ENCODE measurements around the gene ALDH6A1. TPM values are rescaled to one million over a fixed set of nuclear protein-coding genes. Genes with fewer than 3 reads are reported as not detected.
"Not testable (repeated sequence)": the region's sequence is repeated elsewhere in the genome, so short reads cannot be mapped to it uniquely, and the experiment has no call there.

Gene ALDH6A1
- total and polyA plus RNA-seq, 2 donors (not counting 1 experiment from before 2014, with no cell fraction given), result 2.8 to 16.7 TPM

DNA sequence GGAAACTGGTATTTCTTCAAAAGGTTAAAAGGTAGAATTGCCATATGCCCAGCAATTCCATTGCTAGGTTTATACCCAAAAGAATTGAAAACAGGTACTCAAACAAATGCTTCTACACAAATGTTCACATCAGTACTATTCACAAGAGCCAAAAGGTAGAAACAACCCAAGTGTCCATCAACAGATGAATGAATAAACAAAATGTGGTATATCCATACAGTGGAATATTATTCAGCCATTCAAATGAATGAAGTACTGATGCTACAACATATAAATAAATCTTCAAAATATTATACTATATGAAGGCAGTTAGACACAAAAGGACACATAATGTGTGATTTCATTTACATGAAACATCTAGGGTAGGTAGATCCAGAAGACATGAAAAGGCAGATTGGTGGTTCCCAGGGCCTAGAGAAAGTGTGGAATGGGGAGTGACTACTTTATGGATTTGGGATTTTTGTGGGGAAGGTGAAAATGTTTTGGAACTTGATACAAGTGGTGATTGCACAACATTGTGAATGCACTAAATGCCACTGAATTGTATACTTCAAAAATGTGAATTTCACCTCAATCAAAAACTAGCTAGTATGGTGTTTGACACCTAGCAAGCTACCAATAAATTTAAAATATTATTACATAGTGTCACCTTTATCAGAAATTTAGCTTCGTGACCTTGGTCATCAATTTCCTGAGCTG is 42.2 kb upstream of the ALDH6A1 start:
- Histone ChIP-seq H3K79me2 (ENCODE audit: control insufficient read depth, insufficient read depth, low read length) (no peaks in the 10 kb centered on the region), H3K27ac (ENCODE audit: low read length in 2 of 2) (no peak overlapping the region), H3K9me3 (ENCODE audit: control extremely low read depth in 1 of 3, control insufficient read depth in 2 of 3, insufficient read depth in 1 of 3, low read length in 2 of 3) (no peaks in the 10 kb centered on the region), H4K20me1 (ENCODE audit: control insufficient read depth, insufficient read depth, low read length, poor library complexity, severe bottlenecking) (no peaks in the 10 kb centered on the region), H3K4me1 (ENCODE audit: control insufficient read depth in 2 of 2, insufficient read depth in 2 of 2, low read length in 2 of 2) (no peaks in the 10 kb centered on the region), H3K36me3 (replicated peaks in 1 of 2; ENCODE audit: control extremely low read depth in 1 of 2, control insufficient read depth in 1 of 2, extremely low read depth in 1 of 2, insufficient read depth in 2 of 2, low read length in 1 of 2) (peaks cover 0 to 3% of the 10 kb centered on the region in 2 experiments), H3K27me3 (replicated peaks in 1 of 4; ENCODE audit: control extremely low read depth in 1 of 4, control insufficient read depth in 3 of 4, insufficient read depth in 4 of 4, low read length in 3 of 4) (no peaks in the 10 kb centered on the region), H3K4me3 (ENCODE audit: control extremely low read depth in 1 of 5, extremely low read depth in 1 of 5, insufficient read depth in 1 of 5, low read depth in 2 of 5, low read length in 4 of 5) (no peak overlapping the region), H3K9ac (ENCODE audit: low read length) (no peak overlapping the region), H2AFZ (ENCODE audit: insufficient read depth, low read depth, low read length, poor library complexity, severe bottlenecking) (no peak overlapping the region), H3K4me2 (replicated peaks; ENCODE audit: low read depth, low read length, poor library complexity, severe bottlenecking) (no peak overlapping the region)
- ChIA-PET POLR2A (no interaction called here), CTCF (no interaction called here)
- ATAC-seq (ENCODE audit: low read depth) (no peak), DNase-seq (no peak)
- Mint-ChIP-seq H3K9me3 (ENCODE audit: insufficient read depth) (no peaks in the 10 kb centered on the region), H3K4me1 (no peaks in the 10 kb centered on the region), H3K27me3 (no peaks in the 10 kb centered on the region), H3K4me3 (no peak overlapping the region), H3K27ac (no peak overlapping the region)
- intact Hi-C loops (cut with micrococcal nuclease), result no loop called here
- TF ChIP-seq, protein P1, sequence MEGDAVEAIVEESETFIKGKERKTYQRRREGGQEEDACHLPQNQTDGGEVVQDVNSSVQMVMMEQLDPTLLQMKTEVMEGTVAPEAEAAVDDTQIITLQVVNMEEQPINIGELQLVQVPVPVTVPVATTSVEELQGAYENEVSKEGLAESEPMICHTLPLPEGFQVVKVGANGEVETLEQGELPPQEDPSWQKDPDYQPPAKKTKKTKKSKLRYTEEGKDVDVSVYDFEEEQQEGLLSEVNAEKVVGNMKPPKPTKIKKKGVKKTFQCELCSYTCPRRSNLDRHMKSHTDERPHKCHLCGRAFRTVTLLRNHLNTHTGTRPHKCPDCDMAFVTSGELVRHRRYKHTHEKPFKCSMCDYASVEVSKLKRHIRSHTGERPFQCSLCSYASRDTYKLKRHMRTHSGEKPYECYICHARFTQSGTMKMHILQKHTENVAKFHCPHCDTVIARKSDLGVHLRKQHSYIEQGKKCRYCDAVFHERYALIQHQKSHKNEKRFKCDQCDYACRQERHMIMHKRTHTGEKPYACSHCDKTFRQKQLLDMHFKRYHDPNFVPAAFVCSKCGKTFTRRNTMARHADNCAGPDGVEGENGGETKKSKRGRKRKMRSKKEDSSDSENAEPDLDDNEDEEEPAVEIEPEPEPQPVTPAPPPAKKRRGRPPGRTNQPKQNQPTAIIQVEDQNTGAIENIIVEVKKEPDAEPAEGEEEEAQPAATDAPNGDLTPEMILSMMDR (IDR thresholded peaks at IDR 0.05), result no peak
- no peak for TF ChIP-seq EZH2 (IDR thresholded peaks at IDR 0.05; ENCODE audit: borderline replicate concordance, insufficient read depth, low read depth, low read length, poor library complexity, severe bottlenecking)
- no CpG with 5 or more reads among the region's 1 CpG for WGBS (ENCODE audit: insufficient coverage)

DNA sequence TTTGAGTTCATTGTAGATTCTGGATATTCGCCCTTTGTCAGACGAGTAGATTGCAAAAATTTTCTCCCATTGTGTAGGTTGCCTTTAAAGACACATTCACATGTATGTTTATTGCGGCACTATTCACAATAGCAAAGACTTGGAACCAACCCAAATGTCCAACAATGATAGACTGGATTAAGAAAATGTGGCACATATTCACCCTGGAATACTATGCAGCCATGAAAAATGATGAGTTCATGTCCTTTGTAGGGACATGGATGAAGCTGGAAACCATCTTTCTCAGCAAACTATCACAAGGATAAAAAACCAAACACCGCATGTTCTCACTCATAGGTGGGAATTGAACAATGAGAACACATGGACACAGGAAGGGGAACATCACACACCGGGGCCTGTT is 41.2 kb upstream of the ALDH6A1 start:
- H3K79me2 ChIP-seq (ENCODE audit: control insufficient read depth, insufficient read depth, low read length); H3K27me3 ChIP-seq (replicated peaks in 1 of 4; ENCODE audit: control extremely low read depth in 1 of 4, control insufficient read depth in 3 of 4, insufficient read depth in 4 of 4, low read length in 3 of 4); H3K9ac ChIP-seq (ENCODE audit: low read length); intact Hi-C loops (cut with micrococcal nuclease); H3K27ac ChIP-seq (ENCODE audit: low read length in 2 of 2); H3K4me3 ChIP-seq (ENCODE audit: control extremely low read depth in 1 of 5, extremely low read depth in 1 of 5, insufficient read depth in 1 of 5, low read depth in 2 of 5, low read length in 4 of 5); H3K27ac Mint-ChIP-seq; H3K4me1 Mint-ChIP-seq; H3K9me3 ChIP-seq (ENCODE audit: control extremely low read depth in 1 of 3, control insufficient read depth in 2 of 3, insufficient read depth in 1 of 3, low read length in 2 of 3); H4K20me1 ChIP-seq (ENCODE audit: control insufficient read depth, insufficient read depth, low read length, poor library complexity, severe bottlenecking); H3K27me3 Mint-ChIP-seq; H2AFZ ChIP-seq (ENCODE audit: insufficient read depth, low read depth, low read length, poor library complexity, severe bottlenecking); H3K36me3 ChIP-seq (replicated peaks in 1 of 2; ENCODE audit: control extremely low read depth in 1 of 2, control insufficient read depth in 1 of 2, extremely low read depth in 1 of 2, insufficient read depth in 2 of 2, low read length in 1 of 2); H3K4me2 ChIP-seq (replicated peaks; ENCODE audit: low read depth, low read length, poor library complexity, severe bottlenecking); POLR2A ChIA-PET; CTCF ChIA-PET; H3K4me3 Mint-ChIP-seq; H3K4me1 ChIP-seq (ENCODE audit: control insufficient read depth in 2 of 2, insufficient read depth in 2 of 2, low read length in 2 of 2); DNase-seq; ATAC-seq (ENCODE audit: low read depth); H3K9me3 Mint-ChIP-seq (ENCODE audit: insufficient read depth): not testable (repeated sequence)
- no CpG with 5 or more reads among the region's 5 CpGs for WGBS (ENCODE audit: insufficient coverage)

All from B cell (primary cell).